HG02623 (cell line): ENCODE data around the gene CAB39.

ENCODE experiments used
- ATAC-seq: cut with Tn5 transposase; IDR thresholded peaks from one replicate; pipeline ENCODE4 v1.9.1; 2021; ENCODE audit warnings: moderate library complexity; ENCODE audit not compliant: unreplicated experiment

Gene CAB39

DNA sequence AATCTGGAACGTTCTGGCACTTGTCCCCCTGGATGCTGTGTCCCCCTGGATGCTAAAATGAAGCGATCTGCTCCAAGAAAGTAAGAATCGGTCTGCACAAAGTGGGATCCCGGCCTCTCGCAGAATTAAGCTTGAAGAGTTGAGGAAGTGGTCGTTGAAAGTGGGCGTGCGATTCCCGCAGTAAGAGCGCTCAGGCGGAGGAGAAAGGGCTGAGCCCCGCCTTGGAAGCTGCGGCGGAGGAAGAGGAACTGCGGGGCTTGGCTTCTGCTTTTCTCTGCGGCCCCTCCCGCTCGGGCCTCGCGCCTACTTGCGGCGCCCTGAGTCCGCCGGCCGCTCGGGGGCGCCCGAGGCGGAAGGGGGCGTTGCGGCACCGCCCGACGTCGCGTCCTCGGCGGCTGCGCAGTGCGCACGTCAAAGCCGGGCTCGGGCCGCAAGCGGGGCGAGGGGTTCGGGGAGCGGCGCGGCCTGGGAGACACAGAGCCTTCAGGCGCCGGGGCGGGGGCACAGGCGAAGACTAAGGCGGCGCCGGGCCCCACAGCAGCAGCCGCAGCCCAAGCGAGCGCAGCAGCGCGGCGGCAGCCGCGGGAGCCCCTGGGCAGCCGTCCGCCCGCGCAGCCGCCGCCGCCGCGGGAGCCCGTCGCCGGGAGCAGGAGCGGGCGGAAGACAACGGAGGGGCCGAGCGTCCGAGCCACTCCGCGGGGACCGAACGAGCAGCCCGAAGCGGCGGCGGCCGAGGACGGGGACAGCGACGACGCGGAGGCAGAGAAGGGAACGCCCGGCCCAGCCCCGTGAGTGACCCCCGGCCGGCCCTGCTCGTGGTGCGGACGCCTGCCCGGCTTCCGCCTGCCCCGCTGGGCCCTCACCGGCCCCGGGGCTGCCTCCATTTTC, at the start of gene CAB39:
Gene CAB39, plus strand, starts transcription at position 400 of the 888 bp plus-strand sequence. CDS start 47,160 bp downstream, outside the sequence.
- ATAC-seq, result peak; percentile 81

- no peak for ATAC-seq
Observed at GRCh38 chr2:230664128-230664527, 48.5 kb upstream of the CAB39 start.

- ATAC-seq, result no peak
Observed at GRCh38 chr2:230664844-230665243, 47.8 kb upstream of the CAB39 start.

GRCh38 chr2:230665263-230665691, 47.4 kb upstream of the CAB39 start:
- no peak for ATAC-seq

DNA sequence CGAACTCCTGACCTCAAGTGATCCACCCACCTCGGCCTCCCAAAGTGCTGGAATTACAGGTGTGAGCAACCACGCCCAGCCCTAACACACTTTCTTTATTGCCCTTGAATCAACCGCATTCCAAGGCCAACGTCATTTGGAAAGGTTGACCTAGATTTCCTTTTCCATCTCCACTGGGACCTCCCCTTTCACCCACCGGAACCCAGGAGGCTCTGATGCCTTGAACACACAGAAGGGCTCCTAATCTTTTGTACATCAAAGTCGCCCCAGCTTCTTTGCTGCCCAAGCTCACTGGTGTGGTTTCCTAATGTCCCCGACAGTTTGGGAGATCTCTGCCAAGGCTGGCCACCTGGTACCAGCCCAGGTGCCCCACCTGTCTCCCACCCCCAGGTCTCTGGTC, 46.2 kb upstream of the CAB39 start:
- ATAC-seq, result no peak

- ATAC-seq, result no peak
Observed at GRCh38 chr2:230666885-230667712, 45.5 kb upstream of the CAB39 start.

- peak; percentile 60 for ATAC-seq
Observed at GRCh38 chr2:230668184-230668938, 44.3 kb upstream of the CAB39 start.

DNA sequence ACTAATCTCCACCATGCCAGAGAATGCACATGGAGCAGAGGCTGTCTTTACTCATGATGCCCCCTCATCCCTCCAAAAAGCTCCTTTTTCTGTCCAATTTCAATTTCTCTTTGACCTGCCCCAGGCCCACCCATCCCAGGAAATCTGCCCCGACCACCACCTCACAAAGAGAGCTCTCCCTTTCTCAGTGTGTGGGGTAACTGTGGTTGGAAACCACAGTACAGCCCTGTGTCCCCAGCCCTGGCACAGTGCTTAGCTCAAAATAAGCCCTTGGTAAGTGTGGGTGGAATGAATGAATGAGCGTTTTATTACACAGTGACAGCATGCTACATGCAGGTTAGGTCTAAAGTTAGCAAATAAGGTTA, 43.7 kb upstream of the CAB39 start:
- peak; percentile 30 for ATAC-seq

DNA sequence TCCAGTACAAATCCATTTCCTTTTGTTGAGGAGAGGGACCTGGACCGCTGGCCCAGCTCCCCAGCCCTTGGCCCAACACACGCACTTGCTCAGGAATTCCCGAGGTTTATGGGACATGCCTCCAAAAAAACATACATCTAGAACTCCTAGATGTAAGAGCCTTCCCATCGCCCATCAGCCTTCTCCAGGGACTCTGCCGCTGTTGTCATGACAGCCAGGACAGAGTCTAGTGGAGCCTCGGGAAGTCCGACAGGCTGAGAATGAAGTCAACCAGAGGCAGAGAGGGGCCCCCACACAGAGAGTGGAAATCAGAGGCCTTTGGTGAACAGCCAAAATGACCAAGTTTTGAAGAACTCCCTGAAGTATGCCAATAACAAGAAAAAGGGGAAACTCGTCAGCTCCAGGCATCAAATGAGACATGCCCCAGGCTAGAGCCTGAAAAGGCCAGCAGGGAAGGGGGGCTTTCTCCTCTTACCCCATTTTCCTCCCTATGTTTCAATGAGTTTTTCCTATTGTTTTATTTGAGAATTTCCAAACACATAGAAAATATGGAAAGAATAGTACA, 43.2 kb upstream of the CAB39 start:
- no peak for ATAC-seq

GRCh38 chr2:230671117-230671516, 41.5 kb upstream of the CAB39 start:
- ATAC-seq, result no peak

DNA sequence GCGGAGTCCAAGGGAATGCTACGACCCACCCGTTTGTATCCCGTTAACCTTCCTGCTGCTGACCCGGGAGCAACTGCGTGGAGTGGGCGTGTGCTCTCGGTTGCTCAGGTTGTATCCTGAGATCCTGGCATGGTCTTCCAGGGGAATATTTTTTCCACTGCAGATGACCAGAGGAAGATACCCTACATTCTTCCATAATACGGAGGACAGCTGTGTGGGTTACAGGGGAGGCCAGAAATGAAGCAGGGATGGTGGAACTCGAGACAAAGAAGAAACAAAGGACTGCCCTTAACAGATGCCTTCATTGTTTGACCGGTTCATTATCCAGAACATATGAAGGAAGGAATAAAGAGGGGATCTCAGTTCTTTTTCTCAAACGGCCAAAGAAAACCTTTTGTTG, 39.8 kb upstream of the CAB39 start:
- no peak for ATAC-seq

DNA sequence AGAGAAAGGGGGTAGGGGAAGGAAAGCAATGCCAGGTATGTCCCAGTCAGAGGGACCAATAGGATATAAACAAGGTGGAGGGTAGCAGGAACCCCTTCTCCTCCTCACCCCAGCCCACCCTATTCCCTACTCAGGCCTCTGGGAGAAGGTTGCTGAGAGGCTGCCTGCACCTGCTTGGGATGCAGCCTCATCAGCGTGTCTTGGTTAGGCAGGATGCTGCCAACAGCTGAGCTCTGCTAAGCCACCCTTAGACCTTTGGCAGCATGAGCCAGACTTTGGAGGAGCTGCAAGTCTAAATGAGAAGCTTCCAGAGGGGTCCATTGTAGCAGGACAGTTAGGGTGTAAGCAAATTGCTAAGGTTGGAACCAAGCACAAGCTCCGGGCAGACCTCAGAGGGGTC, 38.2 kb upstream of the CAB39 start:
- ATAC-seq, result no peak

GRCh38 chr2:230674966-230675672, 37.5 kb upstream of the CAB39 start:
- no peak for ATAC-seq

DNA sequence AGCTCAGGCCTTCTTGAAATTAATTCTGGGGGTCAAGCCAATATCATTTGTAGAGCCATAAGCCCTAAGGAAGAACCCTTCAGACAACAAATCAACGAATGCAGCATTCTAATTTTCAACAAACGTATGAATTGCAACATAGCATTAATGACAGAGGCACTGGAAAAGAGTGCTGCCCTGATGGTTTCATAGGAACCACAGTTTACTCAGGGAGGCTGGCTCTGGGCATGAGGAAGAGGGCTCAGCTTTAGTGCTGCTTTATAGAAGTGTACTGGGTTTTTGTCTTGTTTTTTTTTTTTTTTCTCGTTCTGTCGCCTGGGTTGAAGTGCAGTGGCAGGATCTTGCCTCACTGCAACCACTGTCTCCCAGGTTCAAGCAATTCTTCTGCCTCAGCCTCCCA, 36.1 kb upstream of the CAB39 start:
- ATAC-seq, result no peak

DNA sequence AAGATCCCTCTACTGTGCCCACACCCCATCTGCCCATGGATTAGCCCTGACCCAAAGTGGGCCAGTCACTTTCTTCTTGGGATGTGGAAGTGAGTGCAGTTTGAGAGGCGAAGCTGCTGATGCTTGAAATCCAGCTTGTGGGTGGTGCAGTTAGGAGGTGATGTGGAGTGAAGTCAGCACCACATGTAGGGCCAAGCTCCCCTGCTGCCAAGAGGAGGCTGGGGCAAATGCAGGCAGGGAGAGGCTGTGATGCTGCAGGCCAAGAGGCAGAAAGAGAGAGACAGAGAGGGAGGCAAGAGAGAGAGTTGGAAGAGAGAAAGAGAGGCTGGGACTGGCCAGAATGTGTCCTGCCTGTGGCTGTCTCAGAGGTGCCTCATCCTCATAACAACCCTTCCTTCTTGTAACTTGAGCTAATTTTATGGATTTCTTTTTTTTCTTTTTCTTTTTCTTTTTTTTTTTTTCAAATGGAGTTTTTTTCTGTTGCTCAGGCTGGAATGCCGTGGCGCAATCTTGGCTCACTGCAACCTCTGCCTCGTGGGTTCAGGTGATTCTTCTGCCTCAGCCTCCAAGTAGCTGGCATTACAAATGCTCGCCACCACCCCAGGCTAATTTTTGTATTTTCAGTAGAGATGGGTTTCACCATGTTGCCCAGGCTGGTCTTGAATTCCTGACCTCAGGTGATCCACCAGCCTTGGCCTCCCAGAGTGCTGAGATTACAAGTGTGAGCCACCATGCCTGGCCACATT, 35.3 kb upstream of the CAB39 start:
- no peak for ATAC-seq

- ATAC-seq, result no peak
Observed at GRCh38 chr2:230678018-230678417, 34.6 kb upstream of the CAB39 start.

GRCh38 chr2:230678451-230678850, 34.2 kb upstream of the CAB39 start:
- no peak for ATAC-seq

- no peak for ATAC-seq
Observed at GRCh38 chr2:230680463-230681170, 32.0 kb upstream of the CAB39 start.

GRCh38 chr2:230681171-230681545, 31.5 kb upstream of the CAB39 start:
- ATAC-seq, result no peak
